T-helper 1 cell treated with Interleukin-12 subunit alpha and Interleukin-12 subunit beta and Interleukin-4 antibody, amounts not matched to agents 30 ng/mL and 1 ng/mL, for 36 hours (primary cell): ENCODE measurements around the gene SDR39U1. TPM values are rescaled to one million over a fixed set of nuclear protein-coding genes. Genes with fewer than 3 reads are reported as not detected.

Source experiments
- intact Hi-C: fragments of 100-400 bp; cut with micrococcal nuclease; formaldehyde crosslinking; loops from one replicate; pipeline ENCODE4 v1.15.1; 2024
- total RNA-seq: library from RNA; stranded (reverse); gene quantifications from 2 replicates; pipeline ENCODE4 v1.2.3, GENCODE V29; 2022

The SDR39U1 gene
- total RNA-seq, 1 donor from 2014 or later: 49.9 TPM

GRCh38 chr14:24430682-24431568 is 11.7 kb downstream of the SDR39U1 start:
- intact Hi-C loops: loop anchor here (1.0 to 5.0 kb wide), 15 partner anchors 11 to 339 kb away; partner anchors contain the start of genes CHMP4A, DHRS1, GMPR2 and NEDD8

- intact Hi-C loops: loop anchor here (1.0 to 5.0 kb wide), 2 partner anchors 243 to 338 kb away; partner anchors contain the start of gene PCK2
These were observed 12.4 kb downstream of the SDR39U1 start for GRCh38 chr14:24430143-24430681.

GRCh38 chr14:24429395-24430142 is 13.0 kb downstream of the SDR39U1 start, which contains the start of the genes CBLN3 and KHNYN:
CBLN3 (minus strand) TSS chr14:24429668; CDS start chr14:24429054, 614 bp downstream.
KHNYN (plus strand) TSS chr14:24429954; CDS start chr14:24430731, 777 bp downstream.
- intact Hi-C loops: loop anchor here (1.0 to 5.0 kb wide), 2 partner anchors 244 to 337 kb away; partner anchors contain the start of gene PCK2

- intact Hi-C loops: no loop called here
These were observed 13.8 kb downstream of the SDR39U1 start for GRCh38 chr14:24428628-24429394.

- intact Hi-C loops: no loop called here
These were observed 14.8 kb downstream of the SDR39U1 start for GRCh38 chr14:24427537-24428508.

GRCh38 chr14:24426912-24427536 is 15.6 kb downstream of the SDR39U1 start:
- intact Hi-C loops: no loop called here

- intact Hi-C loops: no loop called here
These were observed 16.2 kb downstream of the SDR39U1 start for GRCh38 chr14:24426150-24426911.

GRCh38 chr14:24425704-24426103 is 16.9 kb downstream of the SDR39U1 start:
- intact Hi-C loops: no loop called here

GRCh38 chr14:24422694-24423601 is 19.6 kb downstream of the SDR39U1 start:
- intact Hi-C loops: no loop called here

GRCh38 chr14:24422261-24422660 is 20.3 kb downstream of the SDR39U1 start:
- intact Hi-C loops: no loop called here

- intact Hi-C loops: no loop called here
These were observed 24.1 kb downstream of the SDR39U1 start for GRCh38 chr14:24418492-24418873.

- intact Hi-C loops: no loop called here
These were observed 24.6 kb downstream of the SDR39U1 start for GRCh38 chr14:24417832-24418491.

GRCh38 chr14:24416932-24417619 is 25.5 kb downstream of the SDR39U1 start:
- intact Hi-C loops: no loop called here

- intact Hi-C loops: no loop called here
These were observed 26.2 kb downstream of the SDR39U1 start for GRCh38 chr14:24416254-24416931.

- intact Hi-C loops: no loop called here
These were observed 26.9 kb downstream of the SDR39U1 start for GRCh38 chr14:24415421-24416253.
